WERI-Rb-1 (cell line): ENCODE measurements around the gene ADAMTS13.

Source experiments
- DNase-seq: peaks from one replicate; pipeline ENCODE4 v3.0.0-alpha.2; 2020
- H3K27ac ChIP-seq: fragments of 250-450 bp; sonication (Bioruptor Pico); 2 replicates; pipeline ENCODE4 v1.5.1; 2020; ENCODE audit warnings: mild to moderate bottlenecking, moderate library complexity
- H3K27me3 ChIP-seq: fragments of 250-450 bp; sonication (Bioruptor Pico); 2 replicates; pipeline ENCODE4 v1.5.1; 2021; ENCODE audit warnings: mild to moderate bottlenecking, low read depth, moderate library complexity; ENCODE audit not compliant: insufficient read depth, severe bottlenecking
- H3K36me3 ChIP-seq: fragments of 250-450 bp; sonication (Bioruptor Pico); 2 replicates; pipeline ENCODE4 v1.5.1; 2020; ENCODE audit warnings: mild to moderate bottlenecking, moderate library complexity
- H3K4me3 ChIP-seq: 2 replicates; pipeline ENCODE4 v1.5.1; 2011; ENCODE audit warnings: low read depth, mild to moderate bottlenecking, control low read depth, low read length
- H3K9me3 ChIP-seq: fragments of 250-450 bp; sonication (Bioruptor Pico); 2 replicates; pipeline ENCODE4 v1.5.1; 2021; ENCODE audit warnings: mild to moderate bottlenecking, moderate library complexity; ENCODE audit not compliant: severe bottlenecking
- TF ChIP-seq, protein P1 (sequence below): IDR thresholded peaks from 2 replicates; pipeline ENCODE4 v1.5.1; 2011; ENCODE audit warnings: low read depth, mild to moderate bottlenecking, control low read depth, inconsistent platforms, low read length

The ADAMTS13 gene

DNA sequence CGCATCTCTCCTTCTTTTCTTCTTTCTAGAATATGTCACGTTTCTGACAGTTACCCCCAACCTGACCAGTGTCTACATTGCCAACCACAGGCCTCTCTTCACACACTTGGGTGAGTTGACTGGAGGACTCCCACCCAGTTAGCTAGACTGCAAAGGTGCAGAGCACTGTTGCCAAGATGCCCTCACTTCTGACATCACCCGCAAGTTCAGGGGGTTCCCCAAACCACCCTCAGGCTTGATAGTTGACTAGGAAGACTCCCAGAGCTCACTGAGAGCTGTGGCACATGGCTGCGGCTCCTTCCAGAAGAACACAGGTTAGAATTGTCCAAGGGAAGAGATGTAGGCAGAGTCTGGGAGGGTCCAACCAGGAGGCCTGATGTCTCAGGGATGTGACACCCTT is 17.2 kb downstream of the ADAMTS13 start:
- no peak for DNase-seq
- no peaks in the 10 kb centered on the region for H3K27me3 ChIP-seq
- H3K27ac ChIP-seq = no peak overlapping the region
- no peaks in the 10 kb centered on the region for H3K36me3 ChIP-seq
- TF ChIP-seq, protein P1, sequence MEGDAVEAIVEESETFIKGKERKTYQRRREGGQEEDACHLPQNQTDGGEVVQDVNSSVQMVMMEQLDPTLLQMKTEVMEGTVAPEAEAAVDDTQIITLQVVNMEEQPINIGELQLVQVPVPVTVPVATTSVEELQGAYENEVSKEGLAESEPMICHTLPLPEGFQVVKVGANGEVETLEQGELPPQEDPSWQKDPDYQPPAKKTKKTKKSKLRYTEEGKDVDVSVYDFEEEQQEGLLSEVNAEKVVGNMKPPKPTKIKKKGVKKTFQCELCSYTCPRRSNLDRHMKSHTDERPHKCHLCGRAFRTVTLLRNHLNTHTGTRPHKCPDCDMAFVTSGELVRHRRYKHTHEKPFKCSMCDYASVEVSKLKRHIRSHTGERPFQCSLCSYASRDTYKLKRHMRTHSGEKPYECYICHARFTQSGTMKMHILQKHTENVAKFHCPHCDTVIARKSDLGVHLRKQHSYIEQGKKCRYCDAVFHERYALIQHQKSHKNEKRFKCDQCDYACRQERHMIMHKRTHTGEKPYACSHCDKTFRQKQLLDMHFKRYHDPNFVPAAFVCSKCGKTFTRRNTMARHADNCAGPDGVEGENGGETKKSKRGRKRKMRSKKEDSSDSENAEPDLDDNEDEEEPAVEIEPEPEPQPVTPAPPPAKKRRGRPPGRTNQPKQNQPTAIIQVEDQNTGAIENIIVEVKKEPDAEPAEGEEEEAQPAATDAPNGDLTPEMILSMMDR = no peak
- H3K9me3 ChIP-seq = no peaks in the 10 kb centered on the region
- no peak overlapping the region for H3K4me3 ChIP-seq

DNA sequence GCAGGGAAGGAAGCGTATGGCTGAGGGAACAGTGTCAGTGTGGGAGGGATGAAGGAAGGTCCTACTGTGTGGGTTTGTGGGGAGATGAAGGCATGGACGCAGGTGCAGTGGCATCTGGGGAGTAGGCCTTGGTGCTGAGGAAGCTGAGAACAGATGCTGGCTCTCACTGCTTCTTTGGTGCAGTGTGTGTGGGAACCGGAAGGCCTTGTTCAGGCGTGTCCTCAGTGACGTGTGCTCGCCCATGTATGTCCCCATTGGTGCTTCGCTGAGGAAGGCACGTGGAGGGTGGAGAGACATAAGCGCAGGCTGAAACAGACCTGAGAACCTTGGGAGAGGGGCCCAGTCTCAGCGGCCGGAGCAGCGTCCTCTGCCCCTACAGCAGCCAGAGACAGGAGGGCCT is 18.7 kb downstream of the ADAMTS13 start:
- H3K27ac ChIP-seq = no peak overlapping the region
- TF ChIP-seq, protein P1 = no peak
- H3K4me3 ChIP-seq = no peak overlapping the region
- no peak for DNase-seq
- H3K27me3 ChIP-seq = no peaks in the 10 kb centered on the region
- H3K9me3 ChIP-seq = no peaks in the 10 kb centered on the region
- H3K36me3 ChIP-seq = no peaks in the 10 kb centered on the region

DNA sequence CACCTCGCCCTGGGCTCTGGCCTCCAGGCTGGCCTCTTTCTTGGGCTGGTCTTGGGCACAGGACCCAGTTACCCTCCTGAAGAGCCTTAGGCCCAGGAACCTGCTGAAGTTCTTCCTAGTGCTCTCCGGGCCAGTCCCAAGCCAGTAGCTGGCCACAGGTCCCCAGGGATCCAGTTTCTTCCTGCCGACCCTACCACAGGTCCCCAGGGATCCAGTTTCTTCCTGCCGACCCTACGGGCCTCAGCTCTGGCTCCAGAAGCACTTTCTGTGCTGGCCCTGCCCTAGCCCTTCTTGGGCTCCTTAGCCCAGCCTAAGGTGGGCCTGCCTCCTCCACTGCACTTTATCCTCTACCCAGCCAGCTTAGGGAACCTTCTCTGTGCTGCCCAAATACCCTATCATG is 19.4 kb downstream of the ADAMTS13 start:
- no peaks in the 10 kb centered on the region for H3K27me3 ChIP-seq

DNA sequence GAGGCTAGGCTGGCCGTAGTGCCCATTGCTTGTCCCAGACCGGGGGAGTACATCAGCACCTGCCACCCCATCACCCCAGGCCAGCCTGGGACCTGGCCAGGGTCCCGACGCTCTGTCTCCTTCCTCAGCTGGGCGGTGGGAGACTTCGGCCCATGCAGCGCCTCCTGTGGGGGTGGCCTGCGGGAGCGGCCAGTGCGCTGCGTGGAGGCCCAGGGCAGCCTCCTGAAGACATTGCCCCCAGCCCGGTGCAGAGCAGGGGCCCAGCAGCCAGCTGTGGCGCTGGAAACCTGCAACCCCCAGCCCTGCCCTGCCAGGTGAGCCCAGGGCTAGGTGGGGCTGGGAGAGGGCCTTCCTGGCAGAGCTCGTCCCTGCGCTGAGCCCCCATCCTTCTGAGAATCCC is 21.1 kb downstream of the ADAMTS13 start:
- TF ChIP-seq, protein P1 = no peak
- Histone ChIP-seq H3K27ac (no peak overlapping the region), H3K9me3 (no peaks in the 10 kb centered on the region), H3K36me3 (no peaks in the 10 kb centered on the region), H3K27me3 (no peaks in the 10 kb centered on the region), H3K4me3 (no peak overlapping the region)
- no peak for DNase-seq

More for the DNA sequence above, 19.4 kb downstream of the ADAMTS13 start:
- no peak overlapping the region for H3K27ac ChIP-seq
- H3K9me3 ChIP-seq = no peaks in the 10 kb centered on the region
- TF ChIP-seq, protein P1 = no peak
- no peak overlapping the region for H3K4me3 ChIP-seq
- H3K36me3 ChIP-seq = no peaks in the 10 kb centered on the region
- no peak for DNase-seq

DNA sequence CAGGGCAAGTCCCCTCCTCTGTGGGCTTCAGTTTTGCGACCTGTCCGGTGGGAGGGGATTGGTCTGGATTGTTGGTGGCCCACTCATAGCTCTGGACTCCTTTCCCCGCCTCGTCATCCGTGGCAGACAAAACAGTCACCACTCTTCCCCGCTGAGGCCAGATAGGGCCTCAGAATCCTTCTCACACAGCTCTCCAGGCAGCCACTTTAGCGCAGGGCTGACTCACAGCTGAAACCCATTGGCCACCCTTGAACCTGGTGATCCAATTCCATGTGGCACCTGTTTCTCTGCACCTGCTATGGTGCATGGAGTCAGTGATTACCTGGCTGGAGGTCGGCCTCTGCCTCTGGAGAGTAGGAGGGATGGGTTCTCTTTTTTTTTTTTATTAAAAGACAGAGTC is 21.8 kb downstream of the ADAMTS13 start:
- Histone ChIP-seq H3K9me3 (no peaks in the 10 kb centered on the region), H3K27ac (no peak overlapping the region), H3K27me3 (no peaks in the 10 kb centered on the region), H3K4me3 (no peak overlapping the region), H3K36me3 (no peaks in the 10 kb centered on the region)
- DNase-seq = no peak
- TF ChIP-seq, protein P1 = no peak

DNA sequence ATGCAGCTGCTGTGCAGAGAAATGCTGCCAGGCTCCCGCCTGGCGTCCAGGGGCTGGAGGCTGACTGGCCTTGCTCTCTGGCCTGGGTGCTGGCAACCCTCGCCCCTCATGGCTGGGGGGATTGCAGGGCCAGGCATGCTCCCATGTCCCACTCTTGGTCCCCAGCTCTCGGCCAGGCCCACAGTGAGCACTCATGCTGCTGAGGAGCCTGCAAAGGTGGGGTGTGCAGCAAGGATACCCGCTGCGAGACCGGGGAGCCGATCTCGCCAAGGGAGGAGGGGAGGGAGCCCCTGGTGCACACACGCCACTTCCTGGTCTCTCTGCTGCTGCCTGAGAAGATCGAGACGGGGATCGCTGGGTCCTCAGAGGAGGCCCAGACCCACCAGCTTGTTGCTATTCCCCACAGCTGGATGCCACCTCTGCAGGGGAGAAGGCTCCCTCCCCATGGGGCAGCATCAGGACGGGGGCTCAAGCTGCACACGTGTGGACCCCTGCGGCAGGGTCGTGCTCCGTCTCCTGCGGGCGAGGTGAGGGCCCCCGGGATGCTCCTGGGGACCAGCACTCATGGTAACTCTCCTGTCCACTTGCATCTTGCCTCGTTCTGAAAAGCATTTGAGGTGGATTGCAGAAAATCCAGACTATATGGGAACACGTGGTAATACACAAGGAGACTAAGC is 23.3 kb downstream of the ADAMTS13 start:
- no peak overlapping the region for H3K4me3 ChIP-seq
- no peak for DNase-seq
- no peaks in the 10 kb centered on the region for H3K9me3 ChIP-seq
- H3K36me3 ChIP-seq = no peaks in the 10 kb centered on the region
- H3K27ac ChIP-seq = no peak overlapping the region
- TF ChIP-seq, protein P1 = no peak
- no peaks in the 10 kb centered on the region for H3K27me3 ChIP-seq
